ENCODE results near the gene ASPDH.

- TF ChIP-seq TCF7L2 (IDR thresholded peaks at IDR 0.05; ENCODE audit: low read depth, low read length): no peak
- no peak for TF ChIP-seq CTCF (IDR thresholded peaks at IDR 0.05)
Measured at GRCh38 chr19:50490411-50490811, 23.3 kb downstream of the ASPDH start.

All from Panc1 (cell line).